ENCODE results near the gene TMEM156.
"Not testable (repeated sequence)": the region's sequence is repeated elsewhere in the genome, so short reads cannot be mapped to it uniquely, and the experiment has no call there.

Gene TMEM156

GRCh38 chr4:38950159-38950558 is 82.0 kb downstream of the TMEM156 start:
- peaks cover 4 to 5% of the 10 kb centered on the region in 2 donors for H3K36me3 ChIP-seq (ENCODE audit: control insufficient read depth in 2 of 2, insufficient read depth in 2 of 2, low read length in 2 of 2)

GRCh38 chr4:38949411-38950051 is 82.7 kb downstream of the TMEM156 start:
- no peaks in the 10 kb centered on the region for H3K9me3 ChIP-seq (ENCODE audit: control insufficient read depth in 2 of 2, low read length in 2 of 2)
- H3K27me3 ChIP-seq (ENCODE audit: control insufficient read depth in 2 of 2, insufficient read depth in 2 of 2, low read length in 2 of 2) = no peaks in the 10 kb centered on the region
- no peak overlapping the region for H3K27ac ChIP-seq (ENCODE audit: low read depth in 2 of 2, low read length in 2 of 2)
- no peak overlapping the region for H3K4me3 ChIP-seq (ENCODE audit: low read length in 2 of 2)
- no peak overlapping the region for H3K9ac ChIP-seq (ENCODE audit: low read depth in 1 of 2, low read length in 2 of 2)
- peaks cover 8 to 9% of the 10 kb centered on the region in 2 donors for H3K36me3 ChIP-seq (ENCODE audit: control insufficient read depth in 2 of 2, insufficient read depth in 2 of 2, low read length in 2 of 2)
- H3K4me1 ChIP-seq (ENCODE audit: control insufficient read depth in 2 of 2, insufficient read depth in 2 of 2, low read length in 2 of 2) = peaks cover 0 to 4% of the 10 kb centered on the region in 2 donors

More at GRCh38 chr4:38950159-38950558, 82.0 kb downstream of the TMEM156 start:
- Histone ChIP-seq H3K4me3 (ENCODE audit: low read length in 2 of 2) (no peak overlapping the region), H3K4me1 (ENCODE audit: control insufficient read depth in 2 of 2, insufficient read depth in 2 of 2, low read length in 2 of 2) (peaks cover 0 to 4% of the 10 kb centered on the region in 2 donors), H3K27ac (ENCODE audit: low read depth in 2 of 2, low read length in 2 of 2) (no peak overlapping the region), H3K27me3 (ENCODE audit: control insufficient read depth in 2 of 2, insufficient read depth in 2 of 2, low read length in 2 of 2) (no peaks in the 10 kb centered on the region), H3K9ac (ENCODE audit: low read depth in 1 of 2, low read length in 2 of 2) (no peak overlapping the region), H3K9me3 (ENCODE audit: control insufficient read depth in 2 of 2, low read length in 2 of 2) (no peaks in the 10 kb centered on the region)

- Histone ChIP-seq H3K9me3 (ENCODE audit: control insufficient read depth in 2 of 2, low read length in 2 of 2) (no peaks in the 10 kb centered on the region), H3K9ac (ENCODE audit: low read depth in 1 of 2, low read length in 2 of 2) (no peak overlapping the region), H3K27me3 (ENCODE audit: control insufficient read depth in 2 of 2, insufficient read depth in 2 of 2, low read length in 2 of 2) (no peaks in the 10 kb centered on the region), H3K4me1 (ENCODE audit: control insufficient read depth in 2 of 2, insufficient read depth in 2 of 2, low read length in 2 of 2) (peaks cover 0 to 4% of the 10 kb centered on the region in 2 donors), H3K4me3 (ENCODE audit: low read length in 2 of 2) (no peak overlapping the region), H3K36me3 (ENCODE audit: control insufficient read depth in 2 of 2, insufficient read depth in 2 of 2, low read length in 2 of 2) (peaks cover 11 to 13% of the 10 kb centered on the region in 2 donors), H3K27ac (ENCODE audit: low read depth in 2 of 2, low read length in 2 of 2) (peak overlapping the region; percentile 11 to 21)
These were observed 83.7 kb downstream of the TMEM156 start for GRCh38 chr4:38948551-38948950.

GRCh38 chr4:38946919-38947318 is 85.3 kb downstream of the TMEM156 start:
- H3K9ac ChIP-seq (ENCODE audit: low read depth in 1 of 2, low read length in 2 of 2) = no peak overlapping the region
- no peak overlapping the region for H3K27ac ChIP-seq (ENCODE audit: low read depth in 2 of 2, low read length in 2 of 2)
- no peak overlapping the region for H3K4me3 ChIP-seq (ENCODE audit: low read length in 2 of 2)
- H3K4me1 ChIP-seq (ENCODE audit: control insufficient read depth in 2 of 2, insufficient read depth in 2 of 2, low read length in 2 of 2) = peaks cover 0 to 4% of the 10 kb centered on the region in 2 donors
- H3K9me3 ChIP-seq (ENCODE audit: control insufficient read depth in 2 of 2, low read length in 2 of 2) = no peaks in the 10 kb centered on the region
- H3K36me3 ChIP-seq (ENCODE audit: control insufficient read depth in 2 of 2, insufficient read depth in 2 of 2, low read length in 2 of 2) = peaks cover 18 to 22% of the 10 kb centered on the region in 2 donors
- no peaks in the 10 kb centered on the region for H3K27me3 ChIP-seq (ENCODE audit: control insufficient read depth in 2 of 2, insufficient read depth in 2 of 2, low read length in 2 of 2)

- H3K27ac ChIP-seq (ENCODE audit: low read depth in 2 of 2, low read length in 2 of 2) = peak overlapping the region in 1 of 2 donors; percentile 63
- peaks cover 0 to 4% of the 10 kb centered on the region in 2 donors for H3K4me1 ChIP-seq (ENCODE audit: control insufficient read depth in 2 of 2, insufficient read depth in 2 of 2, low read length in 2 of 2)
- H3K36me3 ChIP-seq (ENCODE audit: control insufficient read depth in 2 of 2, insufficient read depth in 2 of 2, low read length in 2 of 2) = peaks cover 23 to 36% of the 10 kb centered on the region in 2 donors
These were observed 87.8 kb downstream of the TMEM156 start for GRCh38 chr4:38944440-38944839.

GRCh38 chr4:38943343-38943742 is 88.9 kb downstream of the TMEM156 start:
- Histone ChIP-seq H3K9me3 (ENCODE audit: control insufficient read depth in 2 of 2, low read length in 2 of 2) (no peaks in the 10 kb centered on the region), H3K4me3 (ENCODE audit: low read length in 2 of 2) (no peak overlapping the region), H3K27ac (ENCODE audit: low read depth in 2 of 2, low read length in 2 of 2) (no peak overlapping the region), H3K36me3 (ENCODE audit: control insufficient read depth in 2 of 2, insufficient read depth in 2 of 2, low read length in 2 of 2) (peaks cover 34 to 47% of the 10 kb centered on the region in 2 donors), H3K9ac (ENCODE audit: low read depth in 1 of 2, low read length in 2 of 2) (no peak overlapping the region), H3K4me1 (ENCODE audit: control insufficient read depth in 2 of 2, insufficient read depth in 2 of 2, low read length in 2 of 2) (no peaks in the 10 kb centered on the region), H3K27me3 (ENCODE audit: control insufficient read depth in 2 of 2, insufficient read depth in 2 of 2, low read length in 2 of 2) (no peaks in the 10 kb centered on the region)

More at GRCh38 chr4:38944440-38944839, 87.8 kb downstream of the TMEM156 start:
- no peaks in the 10 kb centered on the region for H3K9me3 ChIP-seq (ENCODE audit: control insufficient read depth in 2 of 2, low read length in 2 of 2)
- H3K9ac ChIP-seq (ENCODE audit: low read depth in 1 of 2, low read length in 2 of 2) = no peak overlapping the region
- H3K27me3 ChIP-seq (ENCODE audit: control insufficient read depth in 2 of 2, insufficient read depth in 2 of 2, low read length in 2 of 2) = no peaks in the 10 kb centered on the region
- H3K4me3 ChIP-seq (ENCODE audit: low read length in 2 of 2) = no peak overlapping the region

- H3K27ac ChIP-seq (ENCODE audit: low read depth in 2 of 2, low read length in 2 of 2); H3K27me3 ChIP-seq (ENCODE audit: control insufficient read depth in 2 of 2, insufficient read depth in 2 of 2, low read length in 2 of 2); H3K9me3 ChIP-seq (ENCODE audit: control insufficient read depth in 2 of 2, low read length in 2 of 2); H3K4me1 ChIP-seq (ENCODE audit: control insufficient read depth in 2 of 2, insufficient read depth in 2 of 2, low read length in 2 of 2); H3K9ac ChIP-seq (ENCODE audit: low read depth in 1 of 2, low read length in 2 of 2); H3K4me3 ChIP-seq (ENCODE audit: low read length in 2 of 2): not testable (repeated sequence)
- H3K36me3 ChIP-seq (ENCODE audit: control insufficient read depth in 2 of 2, insufficient read depth in 2 of 2, low read length in 2 of 2) = peaks cover 45 to 59% of the 10 kb centered on the region in 2 donors
These were observed 90.3 kb downstream of the TMEM156 start for GRCh38 chr4:38941906-38942305.

GRCh38 chr4:38940476-38940875 is 91.7 kb downstream of the TMEM156 start:
- Histone ChIP-seq H3K36me3 (ENCODE audit: control insufficient read depth in 2 of 2, insufficient read depth in 2 of 2, low read length in 2 of 2) (peaks cover 51 to 64% of the 10 kb centered on the region in 2 donors), H3K27me3 (ENCODE audit: control insufficient read depth in 2 of 2, insufficient read depth in 2 of 2, low read length in 2 of 2) (no peaks in the 10 kb centered on the region), H3K4me1 (ENCODE audit: control insufficient read depth in 2 of 2, insufficient read depth in 2 of 2, low read length in 2 of 2) (no peaks in the 10 kb centered on the region), H3K9ac (ENCODE audit: low read depth in 1 of 2, low read length in 2 of 2) (no peak overlapping the region), H3K9me3 (ENCODE audit: control insufficient read depth in 2 of 2, low read length in 2 of 2) (no peaks in the 10 kb centered on the region), H3K4me3 (ENCODE audit: low read length in 2 of 2) (no peak overlapping the region), H3K27ac (ENCODE audit: low read depth in 2 of 2, low read length in 2 of 2) (no peak overlapping the region)

GRCh38 chr4:38939165-38939564 is 93.0 kb downstream of the TMEM156 start:
- Histone ChIP-seq H3K4me3 (ENCODE audit: low read length in 2 of 2) (no peak overlapping the region), H3K36me3 (ENCODE audit: control insufficient read depth in 2 of 2, insufficient read depth in 2 of 2, low read length in 2 of 2) (peaks cover 50 to 61% of the 10 kb centered on the region in 2 donors), H3K27me3 (ENCODE audit: control insufficient read depth in 2 of 2, insufficient read depth in 2 of 2, low read length in 2 of 2) (no peaks in the 10 kb centered on the region), H3K9ac (ENCODE audit: low read depth in 1 of 2, low read length in 2 of 2) (no peak overlapping the region), H3K9me3 (ENCODE audit: control insufficient read depth in 2 of 2, low read length in 2 of 2) (no peaks in the 10 kb centered on the region), H3K4me1 (ENCODE audit: control insufficient read depth in 2 of 2, insufficient read depth in 2 of 2, low read length in 2 of 2) (no peaks in the 10 kb centered on the region), H3K27ac (ENCODE audit: low read depth in 2 of 2, low read length in 2 of 2) (no peak overlapping the region)

GRCh38 chr4:38935391-38936073 is 96.7 kb downstream of the TMEM156 start:
- Histone ChIP-seq H3K27ac (ENCODE audit: low read depth in 2 of 2, low read length in 2 of 2) (no peak overlapping the region), H3K9me3 (ENCODE audit: control insufficient read depth in 2 of 2, low read length in 2 of 2) (no peaks in the 10 kb centered on the region), H3K36me3 (ENCODE audit: control insufficient read depth in 2 of 2, insufficient read depth in 2 of 2, low read length in 2 of 2) (peaks cover 64 to 66% of the 10 kb centered on the region in 2 donors), H3K4me3 (ENCODE audit: low read length in 2 of 2) (no peak overlapping the region), H3K4me1 (ENCODE audit: control insufficient read depth in 2 of 2, insufficient read depth in 2 of 2, low read length in 2 of 2) (no peaks in the 10 kb centered on the region), H3K27me3 (ENCODE audit: control insufficient read depth in 2 of 2, insufficient read depth in 2 of 2, low read length in 2 of 2) (no peaks in the 10 kb centered on the region), H3K9ac (ENCODE audit: low read depth in 1 of 2, low read length in 2 of 2) (no peak overlapping the region)
